DMS153 treated with DMSO at 0.1 percent for 48 hours (cell line): ENCODE data around the gene ANXA11.
"Not testable (repeated sequence)": the region's sequence is repeated elsewhere in the genome, so short reads cannot be mapped to it uniquely, and the experiment has no call there.

Experiments used
- DNase-seq: peaks from one replicate; lab custom pipeline; 2025; ENCODE audit not compliant: unreplicated experiment; lab: John Stamatoyannopoulos, UW

ANXA11 gene

DNA sequence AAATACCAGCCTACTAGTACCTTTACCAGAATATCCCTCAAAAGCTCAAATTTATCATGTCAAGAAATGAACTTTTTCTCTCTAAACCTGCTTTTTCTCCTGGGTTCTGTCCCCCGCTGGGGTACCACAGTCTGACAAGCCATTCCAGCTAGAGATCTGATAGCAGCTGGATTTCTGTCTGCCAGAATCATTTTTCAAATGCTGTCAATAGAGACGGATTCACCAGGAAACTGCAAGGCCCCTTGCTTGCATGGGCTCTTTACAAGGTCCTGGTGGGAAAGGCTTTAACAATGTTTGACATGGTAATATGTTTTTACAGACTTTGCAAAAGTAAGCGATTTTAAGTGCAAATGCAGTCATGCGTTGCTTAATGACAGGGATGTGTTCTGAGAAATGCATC, 4.9 kb upstream of the ANXA11 start:
- DNase-seq = no peak

GRCh38 chr10:80207768-80208370, 2.5 kb upstream of the ANXA11 start:
- DNase-seq = no peak

DNA sequence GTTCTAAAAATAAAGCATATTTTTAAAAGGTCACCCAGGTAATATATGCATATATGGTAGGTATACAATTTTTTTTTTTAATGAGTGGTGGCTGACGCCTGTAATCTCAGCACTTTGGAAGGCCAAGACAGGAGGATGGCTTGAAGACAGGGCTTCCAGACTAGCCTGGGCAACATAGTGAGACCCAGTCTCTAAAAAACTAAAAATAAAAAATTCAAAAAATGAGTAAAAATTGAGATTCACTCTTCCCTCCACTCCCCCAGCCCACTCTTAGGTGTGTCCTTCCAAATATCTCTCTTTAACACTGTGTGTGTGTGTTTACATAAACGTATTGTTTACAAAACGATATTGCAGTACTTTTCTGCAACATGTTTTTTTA, 929 bp upstream of the ANXA11 start:
- no peak for DNase-seq

GRCh38 chr10:80204677-80205476, 460 bp downstream of the ANXA11 start:
- DNase-seq = no peak

- no peak for DNase-seq
Observed at GRCh38 chr10:80203835-80204676, 1.3 kb downstream of the ANXA11 start.

DNA sequence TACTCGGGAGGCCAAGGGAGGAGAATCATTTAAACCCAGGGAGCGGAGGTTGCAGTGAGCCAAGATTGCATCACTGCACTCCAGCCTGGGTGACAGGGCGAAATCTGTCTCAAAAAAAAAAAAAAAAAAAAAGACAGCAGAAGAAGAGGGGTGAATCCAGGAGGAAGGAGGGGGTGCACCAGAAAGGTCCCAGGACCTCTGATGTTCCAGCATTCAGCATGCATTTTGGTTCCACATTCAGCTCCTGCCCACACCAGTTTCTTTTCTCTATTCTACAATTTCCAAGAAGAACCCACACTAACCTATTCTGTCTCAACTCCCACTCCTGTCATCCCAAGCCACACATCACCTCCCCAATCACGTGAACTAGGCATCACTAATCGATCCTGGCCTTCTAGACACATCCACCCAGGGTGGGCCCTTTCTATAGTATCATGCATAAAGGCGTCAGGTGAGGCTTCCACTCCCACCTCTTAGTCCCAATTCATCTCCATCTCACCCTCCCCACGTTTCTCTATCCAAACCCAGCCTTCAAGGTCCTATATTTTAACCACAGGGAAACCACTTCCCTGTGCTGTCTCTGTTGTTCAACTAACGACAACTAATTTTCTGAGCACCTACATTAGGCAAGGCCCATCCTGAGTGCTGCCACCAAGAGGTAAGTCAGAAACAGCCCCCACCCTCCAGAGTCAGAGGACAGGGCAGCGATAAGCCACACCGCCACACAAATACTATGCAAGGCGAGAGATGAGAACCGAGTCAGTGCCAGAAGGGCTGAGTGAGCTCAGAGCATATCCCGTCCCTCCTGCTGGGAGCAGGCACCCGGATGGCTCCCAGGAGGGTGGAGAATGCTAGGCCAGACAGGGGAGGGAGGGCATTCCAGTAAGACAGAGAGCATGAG, 2.2 kb downstream of the ANXA11 start:
- DNase-seq = peak; percentile 55

GRCh38 chr10:80202530-80202929, 2.8 kb downstream of the ANXA11 start:
- not testable (repeated sequence) for DNase-seq

- no peak for DNase-seq
Observed at GRCh38 chr10:80201608-80202141, 3.7 kb downstream of the ANXA11 start.

DNA sequence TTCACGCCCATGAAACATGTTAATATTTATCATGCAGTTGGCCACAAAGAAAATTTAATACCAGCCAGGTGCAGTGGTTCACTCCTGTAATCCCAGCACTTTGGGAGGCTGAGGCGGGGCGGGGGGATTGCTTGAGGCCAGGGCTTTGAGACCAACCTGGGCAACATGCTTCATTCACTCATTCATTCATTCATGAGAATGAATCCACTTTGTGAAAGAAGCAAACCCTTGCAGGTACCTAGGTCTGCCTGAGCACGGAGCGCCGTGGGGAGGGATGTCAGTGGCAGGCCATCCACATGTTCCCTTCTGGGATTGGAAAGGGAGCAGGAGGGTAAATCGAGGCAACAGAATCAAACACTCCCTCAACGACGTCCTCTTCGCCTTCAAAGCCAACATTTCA, 4.7 kb downstream of the ANXA11 start:
- DNase-seq = no peak

DNA sequence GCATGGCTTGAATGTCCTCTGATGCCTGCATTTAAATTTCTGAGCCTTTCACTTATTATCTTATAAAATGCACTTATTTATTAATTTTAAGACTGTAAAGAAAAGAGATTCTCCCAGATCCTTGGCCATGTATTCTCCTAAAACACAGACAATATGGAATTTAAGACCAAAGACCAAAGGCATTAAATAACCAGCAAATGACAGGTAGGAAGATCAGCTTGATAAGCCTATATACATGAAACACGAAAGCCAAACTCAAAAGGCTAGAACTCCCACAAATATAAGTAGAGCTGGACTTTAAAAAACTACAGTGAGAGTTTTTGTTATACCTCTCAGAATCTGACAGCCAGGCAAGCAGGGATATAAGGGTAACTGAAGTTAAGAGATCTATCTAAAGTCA, 5.1 kb downstream of the ANXA11 start:
- no peak for DNase-seq

- no peak for DNase-seq
Observed at GRCh38 chr10:80199828-80200227, 5.5 kb downstream of the ANXA11 start.

DNA sequence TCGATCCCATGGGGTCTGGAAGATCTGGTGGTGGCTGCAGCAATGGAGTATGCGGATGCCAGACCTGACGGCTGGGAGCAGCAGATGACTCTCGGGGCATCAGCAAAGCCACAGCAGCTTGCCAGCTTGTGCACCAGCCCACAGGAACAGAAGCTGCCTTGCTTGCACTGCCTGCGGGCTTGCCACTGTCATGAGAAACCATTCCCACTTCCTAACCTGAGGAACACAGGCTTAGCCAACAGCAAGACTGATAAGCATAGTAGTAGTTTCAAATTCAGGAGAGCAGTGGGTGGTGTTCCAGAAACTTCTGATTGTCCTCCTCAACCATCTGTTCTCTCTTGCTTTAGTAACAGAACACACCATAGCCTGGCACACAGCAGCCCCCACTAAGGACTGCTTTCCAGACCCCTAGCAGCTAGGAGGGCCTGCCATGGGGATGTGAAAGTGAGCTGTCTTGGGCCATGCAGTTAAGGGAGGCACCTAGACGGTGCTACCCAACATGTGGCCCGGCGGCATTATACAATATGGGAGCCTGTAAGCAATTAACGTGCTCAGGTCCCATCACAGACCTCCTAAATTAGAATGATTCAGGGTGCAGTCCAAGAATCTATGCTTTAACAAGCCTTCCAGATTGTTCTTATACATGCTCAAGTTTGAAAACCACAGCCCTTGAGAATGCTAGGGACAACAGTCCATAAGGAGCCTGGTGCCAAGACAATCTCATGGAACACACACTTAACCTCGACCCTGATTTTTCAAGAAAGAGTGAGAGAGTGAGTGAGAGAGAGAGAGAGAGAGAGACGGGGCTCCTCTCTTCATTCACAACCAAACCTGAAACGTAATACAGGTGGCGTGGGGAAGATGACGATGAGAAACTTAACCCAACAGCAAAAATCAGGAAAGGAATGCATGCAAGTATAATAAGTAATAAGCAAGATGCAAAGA, 7.1 kb downstream of the ANXA11 start:
- no peak for DNase-seq

DNA sequence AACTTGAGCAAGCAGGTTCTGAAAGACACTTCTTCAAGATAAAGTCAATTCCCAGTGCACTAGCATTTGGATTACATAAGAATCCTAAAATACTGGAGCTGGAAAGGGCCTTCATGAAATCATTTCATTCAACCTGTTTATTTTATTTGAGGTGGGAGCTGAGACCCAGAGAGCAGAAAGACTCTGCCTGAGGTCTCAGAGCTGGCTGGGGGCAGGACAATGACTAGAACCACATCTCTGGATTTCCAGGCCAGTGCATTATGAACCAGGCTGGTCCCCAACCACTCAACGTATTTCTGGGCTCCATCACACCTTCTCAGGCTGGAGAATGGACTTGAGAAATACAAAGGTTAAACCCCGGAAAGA, 8.4 kb downstream of the ANXA11 start:
- DNase-seq = no peak

- DNase-seq = peak; percentile 6
Observed at GRCh38 chr10:80196270-80196949, 8.9 kb downstream of the ANXA11 start.

GRCh38 chr10:80195046-80195574, 10.2 kb downstream of the ANXA11 start:
- no peak for DNase-seq

- DNase-seq = no peak
Observed at GRCh38 chr10:80194373-80195045, 10.8 kb downstream of the ANXA11 start.

- DNase-seq = no peak
Observed at GRCh38 chr10:80192553-80192952, 12.8 kb downstream of the ANXA11 start.

GRCh38 chr10:80191589-80192270, 13.6 kb downstream of the ANXA11 start:
- no peak for DNase-seq
